ENCODE measurements around the gene CC2D2A. TPM values are rescaled to one million over a fixed set of nuclear protein-coding genes. Genes with fewer than 3 reads are reported as not detected.
A peak's percentile ranks its signal among the peaks of the same experiment; 100 is the strongest.

CC2D2A gene
- total RNA-seq, 1 donor from 2014 or later, result 26.2 TPM

- no peak for DNase-seq (ENCODE audit: low read depth, low spot score)
- no peaks in the 10 kb centered on the region for H3K36me3 Mint-ChIP-seq (ENCODE audit: low read depth)
- no peak for TF ChIP-seq CTCF (conservative IDR thresholded peaks at IDR 0.05)
- no peak overlapping the region for H3K4me3 Mint-ChIP-seq
- H3K4me1 Mint-ChIP-seq, result no peaks in the 10 kb centered on the region
- H3K9me3 Mint-ChIP-seq, result peaks cover under 1% of the 10 kb centered on the region
- H3K27me3 Mint-ChIP-seq (ENCODE audit: low read depth), result no peaks in the 10 kb centered on the region
- H3K27ac Mint-ChIP-seq (ENCODE audit: unreplicated experiment), result no peak overlapping the region
Observed at GRCh38 chr4:15451866-15452765, 17.6 kb upstream of the CC2D2A start.

DNA sequence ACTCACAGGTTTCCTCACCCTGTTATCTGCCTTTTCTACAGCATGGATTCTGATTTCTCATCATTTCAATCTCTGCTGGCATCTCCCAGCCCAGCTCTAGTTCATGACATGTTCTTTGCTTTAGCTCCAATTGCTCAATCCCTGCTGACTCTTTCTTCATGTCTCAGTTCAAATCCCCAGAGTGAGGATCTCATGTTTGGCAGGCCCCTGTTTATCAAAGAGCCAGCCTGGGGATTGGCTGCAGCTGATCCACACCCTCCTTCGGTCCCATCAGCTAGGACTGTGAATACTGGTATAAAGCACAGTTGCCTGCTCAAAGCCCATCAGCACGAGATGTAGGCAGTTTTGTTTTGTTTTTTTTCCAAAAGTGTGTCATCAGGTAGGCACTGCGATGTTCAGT is 14.4 kb upstream of the CC2D2A start:
- Mint-ChIP-seq H3K27ac (ENCODE audit: unreplicated experiment) (no peak overlapping the region), H3K36me3 (ENCODE audit: low read depth) (no peaks in the 10 kb centered on the region), H3K9me3 (no peaks in the 10 kb centered on the region), H3K27me3 (ENCODE audit: low read depth) (peaks cover 3% of the 10 kb centered on the region), H3K4me3 (no peak overlapping the region), H3K4me1 (peaks cover 3% of the 10 kb centered on the region)
- no peak for TF ChIP-seq CTCF (conservative IDR thresholded peaks at IDR 0.05)
- no peak for DNase-seq (ENCODE audit: low read depth, low spot score)

DNA sequence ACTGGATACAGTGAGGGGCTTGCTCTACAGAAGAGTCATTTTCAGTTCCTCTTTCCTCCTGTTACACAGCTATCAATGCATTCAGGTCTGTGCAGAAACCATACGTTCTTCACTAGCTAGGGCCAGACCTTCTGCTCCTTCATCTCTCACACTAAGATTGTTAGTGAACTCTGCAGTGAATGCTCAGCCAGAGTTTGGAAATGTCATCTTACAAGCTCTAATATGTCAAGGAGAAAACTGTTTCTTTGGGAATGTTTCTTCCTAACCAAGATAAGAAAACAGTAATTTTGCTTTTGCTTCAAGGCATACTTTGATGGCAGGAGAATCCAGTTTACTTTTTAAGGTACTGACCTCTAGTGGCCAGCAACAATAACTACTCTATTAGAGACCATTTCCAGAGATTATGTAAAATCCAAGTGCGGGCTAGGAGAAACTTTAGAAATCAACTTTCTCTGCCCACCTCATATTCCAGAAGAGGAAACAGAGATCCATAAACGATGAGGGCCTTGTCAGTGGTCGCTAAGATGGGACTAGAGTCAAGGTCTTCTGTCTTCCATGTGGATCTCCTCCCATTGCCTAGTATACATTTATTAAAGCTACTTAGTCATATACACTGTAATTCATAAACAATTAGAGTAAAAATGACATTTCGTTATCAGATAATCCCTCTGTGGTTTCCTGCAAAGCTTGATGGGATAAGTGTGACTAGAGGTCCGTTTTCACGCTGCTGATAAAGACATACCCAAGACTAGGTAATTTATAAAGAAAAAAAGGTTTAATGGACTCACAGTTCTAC is 12.1 kb upstream of the CC2D2A start:
- DNase-seq (ENCODE audit: low read depth, low spot score), result no peak
- Mint-ChIP-seq H3K9me3 (no peaks in the 10 kb centered on the region), H3K4me1 (peaks cover 3% of the 10 kb centered on the region), H3K27ac (ENCODE audit: unreplicated experiment) (no peak overlapping the region), H3K27me3 (ENCODE audit: low read depth) (peaks cover 3% of the 10 kb centered on the region), H3K4me3 (no peak overlapping the region), H3K36me3 (ENCODE audit: low read depth) (no peaks in the 10 kb centered on the region)
- TF ChIP-seq CTCF (conservative IDR thresholded peaks at IDR 0.05), result peak; percentile 88

GRCh38 chr4:15458616-15459015 is 11.1 kb upstream of the CC2D2A start:
- no peak for DNase-seq (ENCODE audit: low read depth, low spot score)
- no peaks in the 10 kb centered on the region for H3K36me3 Mint-ChIP-seq (ENCODE audit: low read depth)
- TF ChIP-seq CTCF (conservative IDR thresholded peaks at IDR 0.05), result no peak
- H3K4me1 Mint-ChIP-seq, result peaks cover 3% of the 10 kb centered on the region
- no peak overlapping the region for H3K4me3 Mint-ChIP-seq
- H3K27ac Mint-ChIP-seq (ENCODE audit: unreplicated experiment), result no peak overlapping the region
- peaks cover 3% of the 10 kb centered on the region for H3K27me3 Mint-ChIP-seq (ENCODE audit: low read depth)
- H3K9me3 Mint-ChIP-seq, result no peaks in the 10 kb centered on the region

GRCh38 chr4:15459706-15460105 is 10.0 kb upstream of the CC2D2A start:
- no peak overlapping the region for H3K4me3 Mint-ChIP-seq
- no peak overlapping the region for H3K27ac Mint-ChIP-seq (ENCODE audit: unreplicated experiment)
- peaks cover 3% of the 10 kb centered on the region for H3K4me1 Mint-ChIP-seq
- H3K36me3 Mint-ChIP-seq (ENCODE audit: low read depth), result no peaks in the 10 kb centered on the region
- TF ChIP-seq CTCF (conservative IDR thresholded peaks at IDR 0.05), result no peak
- DNase-seq (ENCODE audit: low read depth, low spot score), result no peak
- H3K9me3 Mint-ChIP-seq, result no peaks in the 10 kb centered on the region
- H3K27me3 Mint-ChIP-seq (ENCODE audit: low read depth), result peaks cover 3% of the 10 kb centered on the region

Measured in neural crest cell (in vitro differentiated cells).